PC-3 (cell line): Measurements from ENCODE around the gene BRWD1.

Experiments
- EZH2 ChIP-seq: fragments of 300-600 bp; sonication (generic); IDR thresholded peaks from one replicate; pipeline ENCODE4 v1.6.1; 2017; ENCODE audit warnings: antibody characterized with exemption, mild to moderate bottlenecking, low read length; ENCODE audit not compliant: unreplicated experiment
- TF ChIP-seq, protein P1 (sequence below): fragments of 300-600 bp; sonication (generic); conservative IDR thresholded peaks from 2 replicates; pipeline ENCODE4 v1.5.1; 2017; ENCODE audit warnings: antibody characterized with exemption, low read depth, mild to moderate bottlenecking, low read length

DNA sequence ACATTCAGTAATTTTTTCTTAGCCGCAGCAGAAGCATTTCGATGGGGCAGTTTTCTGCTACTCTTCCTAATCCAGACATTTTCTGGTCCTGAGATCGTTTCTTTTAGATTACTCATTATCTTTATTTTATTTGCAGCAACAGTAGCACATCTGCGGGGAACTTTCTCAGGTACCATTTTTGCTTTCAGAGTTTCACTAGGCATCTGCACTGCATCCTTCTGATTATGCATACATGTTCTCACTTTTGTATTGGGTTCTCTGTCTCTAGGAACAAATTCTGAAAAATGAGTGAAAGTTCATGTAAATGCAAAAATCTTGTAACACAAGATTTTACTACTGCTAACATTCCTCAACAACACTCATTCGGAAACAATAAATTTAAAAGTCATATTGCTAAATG, 126.3 kb downstream of the BRWD1 start:
- TF ChIP-seq, protein P1, sequence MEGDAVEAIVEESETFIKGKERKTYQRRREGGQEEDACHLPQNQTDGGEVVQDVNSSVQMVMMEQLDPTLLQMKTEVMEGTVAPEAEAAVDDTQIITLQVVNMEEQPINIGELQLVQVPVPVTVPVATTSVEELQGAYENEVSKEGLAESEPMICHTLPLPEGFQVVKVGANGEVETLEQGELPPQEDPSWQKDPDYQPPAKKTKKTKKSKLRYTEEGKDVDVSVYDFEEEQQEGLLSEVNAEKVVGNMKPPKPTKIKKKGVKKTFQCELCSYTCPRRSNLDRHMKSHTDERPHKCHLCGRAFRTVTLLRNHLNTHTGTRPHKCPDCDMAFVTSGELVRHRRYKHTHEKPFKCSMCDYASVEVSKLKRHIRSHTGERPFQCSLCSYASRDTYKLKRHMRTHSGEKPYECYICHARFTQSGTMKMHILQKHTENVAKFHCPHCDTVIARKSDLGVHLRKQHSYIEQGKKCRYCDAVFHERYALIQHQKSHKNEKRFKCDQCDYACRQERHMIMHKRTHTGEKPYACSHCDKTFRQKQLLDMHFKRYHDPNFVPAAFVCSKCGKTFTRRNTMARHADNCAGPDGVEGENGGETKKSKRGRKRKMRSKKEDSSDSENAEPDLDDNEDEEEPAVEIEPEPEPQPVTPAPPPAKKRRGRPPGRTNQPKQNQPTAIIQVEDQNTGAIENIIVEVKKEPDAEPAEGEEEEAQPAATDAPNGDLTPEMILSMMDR = no peak
- no peak for TF ChIP-seq EZH2
